22Rv1 (cell line): Measurements from ENCODE around the gene MTX1.
A peak's percentile ranks its signal among the peaks of the same experiment; 100 is the strongest.

ENCODE experiments used
- H3K27ac ChIP-seq: fragments of 450-650 bp; 2 replicates; pipeline ENCODE4 v1.5.1; 2017
- CTCF ChIP-seq: fragments of 450-650 bp; IDR thresholded peaks from 2 replicates; pipeline ENCODE4 v1.5.1; 2017; ENCODE audit warnings: mild to moderate bottlenecking
- ZFX ChIP-seq: fragments of 450-650 bp; IDR thresholded peaks from 2 replicates; pipeline ENCODE4 v1.6.1; 2017; ENCODE audit warnings: antibody characterized with exemption, borderline replicate concordance

MTX1 gene

GRCh38 chr1:155172732-155173477, 35.6 kb upstream of the MTX1 start, which contains the start of gene KRTCAP2:
Gene KRTCAP2, minus strand, starts transcription at chr1:155173304. Its CDS starts 80 bp downstream, at chr1:155173224.
- TF ChIP-seq ZFX (no peak), CTCF (peak; percentile 100)
- peak within 1 kb of the TSS; percentile 87 for H3K27ac ChIP-seq

- H3K27ac ChIP-seq = peak within 1 kb of the TSS; percentile 87
- TF ChIP-seq ZFX = no peak
- TF ChIP-seq CTCF = peak; percentile 78
Measured at GRCh38 chr1:155173478-155174323, 34.8 kb upstream of the MTX1 start, which contains the start of gene TRIM46. Gene TRIM46, plus strand, starts transcription at chr1:155173849. Its CDS starts 118 bp downstream, at chr1:155173967.

DNA sequence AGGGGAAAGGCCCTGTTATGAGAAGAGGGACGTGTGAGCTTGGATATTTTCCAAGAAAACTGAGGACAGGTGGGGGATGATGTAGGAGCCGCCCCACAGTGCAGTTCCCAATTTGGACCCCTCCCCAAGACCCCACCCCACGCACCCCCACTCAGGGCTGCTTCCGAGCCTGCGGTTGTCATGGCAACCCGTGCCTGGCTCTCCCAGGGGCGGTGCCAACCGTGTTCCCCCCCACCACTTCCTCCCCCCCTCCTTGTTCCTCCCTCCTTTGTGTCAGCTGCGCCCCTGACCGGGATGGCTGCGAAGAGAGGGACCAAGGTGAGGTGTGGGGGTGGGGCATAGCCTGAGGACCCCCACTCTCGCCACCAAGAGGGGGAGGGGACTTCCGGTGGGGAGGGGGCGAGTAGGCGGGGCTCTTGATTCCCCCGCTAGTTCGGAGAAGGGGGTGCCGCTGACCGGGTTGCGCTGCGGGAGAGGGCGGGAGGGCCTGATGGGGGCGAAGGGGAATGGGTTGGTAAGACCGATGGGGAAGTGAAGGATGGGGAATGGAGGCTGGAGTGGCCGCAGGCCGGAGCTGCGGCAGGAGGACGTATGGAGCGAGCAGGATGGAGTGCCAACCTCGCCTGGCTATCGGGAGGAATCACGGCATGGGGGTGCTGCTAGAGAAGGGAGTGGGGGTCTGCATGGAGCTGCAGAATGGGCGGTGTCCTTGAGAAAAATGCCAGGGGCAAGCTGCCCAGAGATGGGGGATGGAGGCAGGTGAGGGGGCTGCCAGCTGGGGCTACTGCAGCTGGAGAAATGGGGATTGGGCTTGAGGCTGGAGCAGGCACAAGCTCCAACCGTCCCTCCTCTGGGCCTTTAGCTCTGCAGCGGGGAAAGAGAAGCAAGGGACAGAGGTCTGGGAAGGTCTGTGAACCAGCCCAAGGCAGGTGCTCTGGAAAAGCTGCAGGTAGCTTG, 33.9 kb upstream of the MTX1 start:
- TF ChIP-seq CTCF (no peak), ZFX (no peak)
- H3K27ac ChIP-seq = peak overlapping the region; percentile 87

- peak overlapping the region; percentile 83 for H3K27ac ChIP-seq
- TF ChIP-seq ZFX (no peak), CTCF (no peak)
Measured at GRCh38 chr1:155175281-155175926, 33.1 kb upstream of the MTX1 start.

DNA sequence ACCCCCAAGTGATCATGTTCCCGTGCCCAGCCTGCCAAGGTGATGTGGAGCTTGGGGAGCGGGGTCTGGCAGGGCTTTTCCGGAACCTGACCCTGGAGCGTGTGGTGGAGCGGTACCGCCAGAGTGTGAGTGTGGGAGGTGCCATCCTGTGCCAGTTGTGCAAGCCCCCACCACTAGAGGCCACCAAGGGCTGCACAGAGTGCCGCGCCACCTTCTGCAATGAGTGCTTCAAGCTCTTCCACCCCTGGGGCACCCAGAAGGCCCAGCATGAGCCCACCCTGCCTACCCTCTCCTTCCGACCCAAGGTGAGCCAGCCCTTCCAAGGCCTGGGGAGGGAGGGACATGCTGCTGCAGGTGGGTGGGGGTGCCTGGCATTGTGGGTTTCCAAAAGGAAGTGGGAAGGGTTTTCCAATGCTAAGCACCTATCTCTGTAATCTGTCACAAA, 32.5 kb upstream of the MTX1 start:
- peak overlapping the region; percentile 83 for H3K27ac ChIP-seq

More for the DNA sequence above, 32.5 kb upstream of the MTX1 start:
- TF ChIP-seq ZFX (no peak), CTCF (no peak)
